ENCODE measurements around the gene ELAVL3.
"Not testable (repeated sequence)": the region's sequence is repeated elsewhere in the genome, so short reads cannot be mapped to it uniquely, and the experiment has no call there.

ELAVL3 gene

GRCh38 chr19:11406703-11407236 is 74.1 kb downstream of the ELAVL3 start:
- not testable (repeated sequence) for DNase-seq (ENCODE audit: low read depth in 2 of 2)

GRCh38 chr19:11405846-11406643 is 74.8 kb downstream of the ELAVL3 start:
- no peak for DNase-seq (ENCODE audit: low read depth in 2 of 2)

GRCh38 chr19:11404588-11405222 is 76.1 kb downstream of the ELAVL3 start:
- DNase-seq (ENCODE audit: low read depth in 2 of 2): no peak

GRCh38 chr19:11401808-11402543 is 78.9 kb downstream of the ELAVL3 start:
- DNase-seq (ENCODE audit: low read depth in 2 of 2): no peak
